ENCODE results near the gene THOC2.

THOC2 gene

DNA sequence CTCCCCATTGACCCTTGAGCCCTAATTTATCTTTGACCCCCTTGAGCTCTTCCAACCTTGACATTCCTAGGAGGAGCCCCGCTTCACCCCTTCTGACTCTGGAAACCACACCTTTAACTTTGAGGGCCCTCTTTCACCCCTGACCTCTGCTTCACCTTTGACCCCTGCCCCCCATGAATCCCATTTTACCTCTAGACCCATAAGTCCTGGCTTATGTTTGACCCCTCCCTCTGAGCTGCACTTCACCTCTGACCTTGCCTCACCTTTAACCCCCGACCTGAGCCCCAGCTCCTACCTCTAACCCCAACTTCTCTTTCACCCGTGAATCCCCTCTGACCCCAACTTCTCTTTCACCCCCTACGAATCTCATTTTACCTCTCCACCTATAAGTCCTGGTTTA, 169.7 kb downstream of the THOC2 start:
- no peak for DNase-seq

DNA sequence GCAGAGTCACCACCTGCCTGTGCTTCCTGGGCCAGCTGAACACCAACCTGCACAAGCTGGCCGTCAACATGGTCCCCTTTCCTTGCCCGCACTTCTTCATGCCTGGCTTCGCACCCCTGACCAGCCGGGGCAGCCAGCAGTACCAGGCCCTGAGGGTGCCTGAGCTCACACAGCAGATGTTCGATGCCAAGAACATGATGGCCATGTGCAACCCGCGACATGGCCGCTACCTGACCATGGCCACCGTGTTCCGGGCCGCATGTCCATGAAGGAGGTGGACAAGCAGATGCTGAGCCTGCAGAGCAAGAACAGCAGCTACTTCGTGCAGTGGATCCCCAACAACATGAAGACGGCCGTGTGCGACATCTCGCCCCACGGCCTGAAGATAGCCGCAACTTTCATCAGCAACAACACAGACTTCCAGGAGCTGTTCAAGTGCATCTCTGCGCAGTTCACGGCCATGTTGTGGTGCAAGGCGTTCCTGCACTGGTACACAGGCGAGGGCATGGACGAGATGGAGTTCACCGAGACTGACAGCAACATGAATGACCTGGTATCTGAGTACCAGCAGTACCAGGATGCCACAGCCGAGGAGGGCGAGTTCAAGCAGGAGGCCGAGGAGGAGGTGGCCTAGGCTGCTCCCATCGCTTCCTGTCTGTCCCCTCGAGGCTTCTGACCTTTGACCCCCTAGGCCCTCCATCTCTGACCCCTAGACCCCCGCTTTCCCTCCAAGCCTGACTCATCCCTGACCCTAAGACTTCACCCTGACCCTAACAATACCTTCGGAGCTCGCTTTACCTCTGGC, 170.3 kb downstream of the THOC2 start:
- no peak for DNase-seq

DNA sequence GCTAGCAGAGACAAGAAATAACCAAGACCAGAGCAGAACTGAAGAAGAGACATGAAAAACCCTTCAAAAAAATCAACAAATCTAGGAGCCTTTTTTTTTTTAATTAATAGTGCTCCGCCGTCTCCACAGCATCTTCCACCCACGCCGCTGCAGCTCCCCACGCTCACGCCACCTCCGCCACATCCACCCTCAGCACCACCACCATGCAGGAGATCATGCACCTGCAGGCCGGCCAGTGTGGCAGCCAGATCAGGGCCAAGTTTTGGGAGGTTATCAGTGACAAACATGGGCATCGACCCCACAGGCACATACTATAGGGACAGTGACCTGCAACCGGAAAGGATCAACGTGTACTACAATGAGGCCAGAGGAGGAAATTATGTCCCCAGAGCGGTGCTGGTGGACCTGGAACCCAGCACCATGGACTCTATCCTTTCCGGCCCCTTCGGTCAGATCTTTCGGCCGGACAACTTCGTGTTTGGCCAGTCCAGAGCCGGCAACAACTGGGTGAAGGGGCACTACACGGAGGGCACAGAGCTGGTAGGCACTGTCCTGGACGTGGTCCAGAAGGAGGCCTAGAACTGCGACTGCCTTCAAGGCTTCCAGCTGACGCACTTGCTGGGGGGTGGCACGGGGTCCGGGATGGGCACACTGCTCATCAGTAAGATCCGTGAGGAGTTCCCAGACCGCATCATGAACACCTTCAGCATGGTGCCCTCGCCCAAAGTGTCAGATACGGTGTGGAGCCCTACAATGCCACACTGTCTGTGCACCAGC, 171.2 kb downstream of the THOC2 start:
- no peak for DNase-seq

DNA sequence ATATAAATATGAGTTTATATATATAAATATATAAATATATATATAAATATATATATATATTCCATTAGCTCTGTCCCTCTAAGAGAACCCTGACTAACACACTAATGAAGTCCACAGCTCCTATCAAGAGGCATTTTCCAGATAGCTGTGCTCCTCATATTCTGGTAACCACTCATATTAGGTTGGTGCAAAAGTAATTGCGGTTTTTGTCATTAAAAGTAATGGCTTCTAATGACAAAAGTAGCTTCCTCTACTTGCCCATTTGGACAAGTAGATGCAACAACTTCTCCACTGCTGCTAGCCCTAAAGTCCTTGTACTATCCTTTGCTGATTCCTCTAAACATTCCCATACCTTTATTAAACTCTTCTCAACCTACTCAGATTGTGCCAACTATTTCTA, 182.0 kb downstream of the THOC2 start:
- no peak for DNase-seq
